HCT116 (cell line): ENCODE results near the gene FCMR. TPM values are rescaled to one million over a fixed set of nuclear protein-coding genes. Genes with fewer than 3 reads are reported as not detected.

ENCODE experiments used
- ATAC-seq: fragments of 200-7000 bp; cut with Tn5 transposase; 2 replicates; pipeline ENCODE4 v1.9.1; 2020; ENCODE audit warnings: mild to moderate bottlenecking, moderate library complexity
- BruUV-seq: library from RNA; stranded (reverse); fragments of 400-500 nt; replicated peaks from 2 replicates; lab custom pipeline; 2021; lab: Mats Ljungman, UMichigan
- CTCF ChIA-PET: fragments of 300-600 bp; sonication (Branson Sonifier 250); formaldehyde crosslinking; loops from one replicate; lab custom pipeline; 2021; ENCODE audit warnings: antibody characterized with exemption; lab: Charles Lee
- POLR2A ChIA-PET: fragments of 300-600, 350-600 bp; sonication (Branson Sonifier 250); formaldehyde crosslinking; loops from one replicate; lab custom pipeline; 2021; ENCODE audit warnings: antibody characterized with exemption; lab: Charles Lee
- RAD21 ChIA-PET, 2 experiments: fragments of 300-600 bp; sonication (Branson Sonifier 250); formaldehyde crosslinking; loops; one replicate each; lab custom pipeline; 2023; ENCODE audit warnings: low total read pairs in 2 of 2; ENCODE audit not compliant: uncharacterized antibody in 2 of 2, unreplicated experiment in 2 of 2, low non-redundant PET in 1 of 2; lab: Charles Lee
- DNase-seq: peaks from one replicate; pipeline ENCODE4 v3.0.0-alpha.2; 2010; ENCODE audit warnings: low read depth, low spot score
- H2AFZ ChIP-seq: fragments of 200-600 bp; shearing (Covaris generic), sonication (generic); 2 replicates; pipeline ENCODE4 v1.6.1; 2017; ENCODE audit warnings: low read depth, mixed run types, mixed read lengths, antibody characterized with exemption, low read length; ENCODE audit not compliant: poor library complexity, severe bottlenecking
- H3K27ac ChIP-seq: 2 replicates; pipeline ENCODE4 v1.5.1; 2012; ENCODE audit warnings: low read depth, low read length
- H3K27me3 ChIP-seq: fragments of 200-600 bp; sonication (generic); 2 replicates; pipeline ENCODE4 v1.6.1; 2016; ENCODE audit warnings: mixed run types, low read length, mixed read lengths; ENCODE audit not compliant: insufficient read depth
- H3K36me3 ChIP-seq, 2 experiments: fragments of 200-500 bp in 1 of 2; fragments of 200-600 bp in 1 of 2; sonication (Bioruptor generic) in 1 of 2; sonication (generic) in 1 of 2; 2 replicates each; pipeline versions ENCODE4 v1.5.1 to v1.6.1; 2014 to 2016; ENCODE audit warnings: low read length in 2 of 2, inconsistent platforms in 1 of 2, mixed read lengths in 1 of 2, mixed run types in 1 of 2; ENCODE audit not compliant: insufficient read depth in 2 of 2, control insufficient read depth in 1 of 2
- H3K4me1 ChIP-seq, 2 experiments: fragments of 200-600 bp in 1 of 2; sonication (generic) in 1 of 2; 2 replicates each; pipeline versions ENCODE4 v1.5.1 to v1.6.1; 2012 to 2017; ENCODE audit warnings: low read length in 2 of 2, inconsistent platforms in 1 of 2, mild to moderate bottlenecking in 1 of 2, mixed read lengths in 1 of 2, mixed run types in 1 of 2, moderate library complexity in 1 of 2; ENCODE audit not compliant: insufficient read depth in 2 of 2, control insufficient read depth in 1 of 2
- H3K4me2 ChIP-seq: fragments of 200-600 bp; sonication (generic); 2 replicates; pipeline ENCODE4 v1.6.1; 2017; ENCODE audit warnings: mixed run types, low read length, mixed read lengths
- H3K4me3 ChIP-seq, 2 experiments: fragments of 200-600 bp in 1 of 2; sonication (generic) in 1 of 2; replicated peaks in 1 of 2; 2 replicates each; pipeline ENCODE4 v1.5.1; 2011 to 2016; ENCODE audit warnings: low read length in 2 of 2, control low read depth in 1 of 2, low read depth in 1 of 2, mild to moderate bottlenecking in 1 of 2, mixed read lengths in 1 of 2, mixed run types in 1 of 2
- H3K79me2 ChIP-seq: fragments of 200-600 bp; sonication (generic); 2 replicates; pipeline ENCODE4 v1.6.1; 2017; ENCODE audit warnings: mild to moderate bottlenecking, mixed run types, low read length, moderate library complexity, mixed read lengths; ENCODE audit not compliant: insufficient read depth
- H3K9ac ChIP-seq: fragments of 200-600 bp; sonication (generic); 2 replicates; pipeline ENCODE4 v1.6.1; 2016; ENCODE audit warnings: low read length, mixed read lengths
- H3K9me2 ChIP-seq: fragments of 200-600 bp; sonication (generic), shearing (Covaris generic); 2 replicates; pipeline ENCODE4 v1.6.1; 2017; ENCODE audit warnings: mixed run types, mild to moderate bottlenecking, moderate library complexity; ENCODE audit not compliant: insufficient read depth
- H3K9me3 ChIP-seq, 2 experiments: fragments of 200-500 bp in 1 of 2; fragments of 200-600 bp in 1 of 2; sonication (Bioruptor generic) in 1 of 2; sonication (generic) in 1 of 2; 2 replicates each; pipeline ENCODE4 v1.6.1; 2014 to 2017; ENCODE audit warnings: low read length in 2 of 2, mixed read lengths in 2 of 2, inconsistent platforms in 1 of 2, low read depth in 1 of 2, mild to moderate bottlenecking in 1 of 2, mixed run types in 1 of 2, moderate library complexity in 1 of 2; ENCODE audit not compliant: control insufficient read depth in 1 of 2, insufficient read depth in 1 of 2
- H4K20me1 ChIP-seq: fragments of 200-600 bp; sonication (generic), shearing (Covaris generic); 2 replicates; pipeline ENCODE4 v1.6.1; 2017; ENCODE audit warnings: mixed run types, mild to moderate bottlenecking, moderate library complexity; ENCODE audit not compliant: insufficient read depth
- CBX3 ChIP-seq: IDR thresholded peaks from 2 replicates; pipeline ENCODE4 v1.6.1; 2012; ENCODE audit warnings: low read depth
- EGR1 ChIP-seq: IDR thresholded peaks from 2 replicates; pipeline ENCODE4 v1.6.1; 2012; ENCODE audit warnings: low read depth
- POLR2A ChIP-seq: IDR thresholded peaks from 2 replicates; pipeline ENCODE4 v1.7.0; 2011; ENCODE audit warnings: borderline replicate concordance; ENCODE audit not compliant: insufficient read depth, insufficient read length; ENCODE audit errors: extremely low read depth
- RAD21 ChIP-seq: IDR thresholded peaks from 2 replicates; pipeline ENCODE4 v1.6.1; 2012; ENCODE audit warnings: low read depth, mild to moderate bottlenecking
- SRF ChIP-seq: IDR thresholded peaks from 2 replicates; pipeline ENCODE4 v1.6.1; 2012; ENCODE audit warnings: low read depth
- ZFX ChIP-seq: fragments of 450-650 bp; IDR thresholded peaks from 2 replicates; pipeline ENCODE4 v1.6.1; 2017
- intact Hi-C: fragments of 100-400 bp; cut with micrococcal nuclease; formaldehyde crosslinking; loops from 2 replicates; pipeline ENCODE4 v1.10.0; 2022
- total RNA-seq: library from RNA; stranded (reverse); gene quantifications from one replicate; pipeline ENCODE4 v1.2.1, GENCODE V29; 2021; ENCODE audit not compliant: unreplicated experiment

FCMR gene
- total RNA-seq, 1 experiment from 2014 or later: 0.61 TPM

GRCh38 chr1:206939841-206940587 lies 18.3 kb upstream of the FCMR start:
- no peaks in the 10 kb centered on the region for H3K9me3 ChIP-seq
- H3K9me2 ChIP-seq: no peaks in the 10 kb centered on the region
- no peaks in the 10 kb centered on the region for H4K20me1 ChIP-seq
- no TSS peak for BruUV-seq
- TF ChIP-seq ZFX: no peak
- CTCF ChIA-PET: no interaction called here
- no peak overlapping the region for H2AFZ ChIP-seq
- peaks cover 9% of the 10 kb centered on the region; the same call in 1 of the 2 replicates for H3K27me3 ChIP-seq
- POLR2A ChIA-PET: no interaction called here
- H3K4me3 ChIP-seq: no peak overlapping the region
- DNase-seq (no peak), ATAC-seq (no peak)
- intact Hi-C loops: no loop called here
- no peak overlapping the region for H3K9ac ChIP-seq
- H3K36me3 ChIP-seq: no peaks in the 10 kb centered on the region
- H3K4me1 ChIP-seq: no peaks in the 10 kb centered on the region
- no peaks in the 10 kb centered on the region for H3K79me2 ChIP-seq
- RAD21 ChIA-PET: no interaction called here
- H3K4me2 ChIP-seq: no peak overlapping the region
- H3K27ac ChIP-seq: no peak overlapping the region

DNA sequence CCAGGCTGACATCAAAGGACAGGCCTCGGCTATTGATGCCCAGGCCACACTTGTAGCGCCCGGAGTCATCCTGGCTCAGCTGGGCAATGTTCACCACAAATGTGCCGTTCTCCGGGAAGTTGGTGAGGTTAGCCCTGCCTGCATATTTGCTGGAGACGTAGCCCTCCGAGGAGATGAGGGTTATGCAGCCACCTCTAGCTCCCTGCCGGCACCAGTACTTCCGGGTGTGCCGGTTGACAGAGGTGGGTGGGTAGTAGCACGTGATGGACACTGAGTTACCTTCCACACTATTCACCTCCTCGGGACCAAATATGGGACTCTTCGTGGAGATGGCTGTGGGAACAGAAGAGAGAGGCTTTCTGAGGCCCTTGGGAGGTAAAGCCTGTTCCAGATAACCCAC lies 17.4 kb upstream of the FCMR start:
- no TSS peak for BruUV-seq
- H2AFZ ChIP-seq: no peak overlapping the region
- no peaks in the 10 kb centered on the region for H4K20me1 ChIP-seq
- no peak overlapping the region for H3K4me3 ChIP-seq
- TF ChIP-seq RAD21: no peak
- no peak for TF ChIP-seq CBX3
- TF ChIP-seq SRF: no peak
- no peak for TF ChIP-seq EGR1
- no peak for TF ChIP-seq POLR2A
- ChIA-PET CTCF (no interaction called here), RAD21 (no interaction called here), POLR2A (no interaction called here)
- H3K9ac ChIP-seq: no peak overlapping the region
- H3K27me3 ChIP-seq: 0 out of 2 replicates have a peak, but pooled peaks cover 4% of the 10 kb centered on the region
- H3K36me3 ChIP-seq: no peaks in the 10 kb centered on the region
- ATAC-seq (no peak), DNase-seq (no peak)
- H3K9me3 ChIP-seq: no peaks in the 10 kb centered on the region
- H3K9me2 ChIP-seq: no peaks in the 10 kb centered on the region
- H3K27ac ChIP-seq: no peak overlapping the region
- H3K79me2 ChIP-seq: no peaks in the 10 kb centered on the region
- intact Hi-C loops: no loop called here
- H3K4me2 ChIP-seq: no peak overlapping the region
- H3K4me1 ChIP-seq: no peaks in the 10 kb centered on the region
